ENCODE measurements around the gene CNTNAP5.

GRCh38 chr2:124923097-124923496, 898.0 kb downstream of the CNTNAP5 start:
- TF ChIP-seq CTCF (IDR thresholded peaks at IDR 0.05), result no peak
- no peak for TF ChIP-seq POLR2A (IDR thresholded peaks at IDR 0.05)
